ENCODE measurements around the gene CILP.

CILP gene

DNA sequence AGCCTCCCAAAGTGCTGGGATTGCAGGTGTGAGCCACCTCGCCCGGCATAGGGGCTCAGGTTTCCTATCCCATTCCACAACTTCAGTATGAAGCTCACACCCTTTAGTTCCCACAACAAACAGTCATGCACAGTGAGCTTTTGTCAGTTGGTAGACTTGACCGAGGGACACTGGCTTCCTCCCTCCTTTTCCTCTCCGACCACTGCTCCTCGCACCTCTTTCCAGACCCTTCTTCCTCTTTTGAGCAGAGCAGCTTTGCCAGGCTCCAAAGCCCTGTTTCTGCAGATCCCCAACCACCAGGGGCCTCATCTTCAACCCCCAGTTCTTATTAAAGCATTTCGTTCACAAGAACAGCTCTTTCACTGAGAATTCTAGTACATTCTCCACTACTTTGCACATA, 12.7 kb upstream of the CILP start:
- DNase-seq = no peak

DNA sequence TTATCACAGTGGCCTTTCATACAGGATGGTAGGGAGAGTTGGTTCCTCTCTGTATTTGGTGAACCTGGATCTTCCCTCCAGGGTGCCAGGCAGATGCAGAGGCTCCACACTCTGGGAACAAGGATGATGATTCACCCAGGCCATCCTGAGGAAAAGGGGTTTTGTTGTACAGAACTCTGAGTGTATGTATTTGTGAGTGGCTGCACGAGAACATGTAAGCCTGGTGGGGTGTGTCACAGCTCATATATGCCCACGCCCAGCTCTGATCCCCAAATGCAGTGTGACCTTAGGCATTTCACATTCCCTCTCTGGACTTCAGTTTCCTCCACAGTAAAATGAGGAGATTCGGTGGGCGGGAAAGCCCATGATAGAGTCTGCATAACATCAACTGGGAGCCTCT, 11.6 kb upstream of the CILP start:
- DNase-seq = no peak

DNA sequence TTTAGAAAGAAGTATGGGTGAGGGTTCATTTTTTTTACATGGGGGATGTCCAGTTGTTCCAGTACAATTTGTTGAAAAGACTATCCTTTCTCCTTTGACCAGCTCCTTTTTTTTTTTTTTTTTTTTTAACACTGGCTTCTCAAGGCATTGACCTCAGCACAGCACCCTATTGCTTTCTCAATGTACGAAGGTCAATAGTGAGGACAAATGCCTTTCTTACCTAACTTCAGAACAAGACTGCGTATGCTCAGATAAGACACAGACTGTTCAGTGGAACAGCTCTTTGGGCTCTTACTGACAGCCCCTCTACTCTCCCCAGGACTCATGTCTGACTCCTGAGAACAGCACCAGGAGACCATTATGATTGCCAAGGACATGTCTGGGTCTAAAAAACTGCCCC, 10.4 kb upstream of the CILP start:
- no peak for DNase-seq

DNA sequence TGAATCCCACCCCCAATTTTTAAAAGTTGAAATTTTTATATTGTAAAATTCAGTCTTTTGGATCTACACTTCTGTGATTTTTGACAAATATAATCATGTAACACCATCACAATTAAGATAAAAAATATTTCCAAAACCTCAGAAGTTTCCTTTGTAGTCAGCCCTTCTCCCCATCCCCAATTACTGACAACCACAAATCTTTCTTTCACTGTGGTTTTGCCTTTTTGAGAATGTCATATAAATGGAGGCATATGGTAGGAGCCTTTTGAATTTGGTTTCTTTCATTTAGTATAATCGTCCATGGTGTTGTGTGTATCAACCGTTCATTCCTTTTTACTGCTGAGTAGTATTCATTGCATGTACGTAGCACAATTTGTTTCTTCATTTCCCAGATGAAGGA, 7.9 kb upstream of the CILP start:
- DNase-seq = no peak

DNA sequence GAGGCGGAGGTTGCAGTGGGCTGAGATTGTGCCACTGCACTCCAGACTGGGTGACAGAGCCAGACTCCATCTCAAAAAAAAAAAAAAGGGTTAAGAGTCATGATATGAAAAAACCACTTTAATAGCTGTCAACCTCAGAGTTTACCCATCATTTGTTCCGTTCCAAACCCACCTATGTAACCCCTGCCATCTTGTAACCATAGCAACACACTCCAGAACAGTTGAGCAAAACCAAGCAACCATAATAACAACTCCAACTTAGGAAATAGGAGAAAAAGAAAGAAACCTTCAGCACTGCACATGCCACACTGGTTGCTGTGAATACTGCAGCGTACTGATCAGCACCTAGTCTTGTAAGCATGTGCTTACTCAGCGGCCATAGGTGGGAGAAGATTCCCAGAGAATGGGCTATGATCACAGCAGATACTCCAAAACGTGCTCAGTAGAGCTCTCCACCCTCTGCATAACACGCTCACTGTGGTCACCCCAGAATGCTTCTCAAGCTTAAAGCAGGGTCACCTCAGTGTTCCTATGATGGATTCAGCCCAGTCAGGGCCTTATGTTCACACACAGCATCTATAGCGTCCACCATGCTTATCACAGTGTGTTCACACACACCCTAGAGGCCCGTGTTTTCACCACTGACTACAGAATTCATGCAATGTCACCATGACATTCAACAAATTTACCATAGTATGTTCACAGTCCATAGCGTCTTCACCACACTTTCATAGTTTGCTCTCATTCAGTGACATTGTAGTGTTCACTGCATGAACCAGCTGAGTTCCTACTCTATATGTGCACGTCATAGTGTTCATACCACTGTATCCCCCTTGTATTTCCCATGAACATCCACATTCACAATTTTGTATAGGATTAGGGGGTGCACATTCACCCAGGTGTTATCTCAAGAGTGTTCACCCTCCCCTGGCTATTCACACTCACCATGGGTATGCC, 6.5 kb upstream of the CILP start:
- no peak for DNase-seq

DNA sequence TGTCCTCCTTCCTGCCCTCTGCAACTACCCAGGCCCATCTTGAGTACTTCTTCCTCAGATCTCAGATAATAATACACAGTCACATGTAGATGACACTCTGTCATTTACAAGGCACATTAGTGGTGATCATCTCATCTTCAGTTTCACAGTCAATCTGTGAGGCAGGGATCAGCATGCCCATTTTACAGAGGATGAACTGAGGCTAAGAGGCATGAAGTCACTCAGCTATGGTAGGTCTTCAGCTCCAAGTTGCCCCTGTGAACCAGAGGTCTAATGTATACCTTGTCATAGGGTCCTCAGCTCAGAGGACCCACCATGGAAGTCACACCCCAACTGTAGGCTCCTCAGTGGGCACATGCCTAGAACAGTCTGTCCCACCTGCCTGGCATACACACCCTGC, 4.2 kb upstream of the CILP start:
- no peak for DNase-seq

DNA sequence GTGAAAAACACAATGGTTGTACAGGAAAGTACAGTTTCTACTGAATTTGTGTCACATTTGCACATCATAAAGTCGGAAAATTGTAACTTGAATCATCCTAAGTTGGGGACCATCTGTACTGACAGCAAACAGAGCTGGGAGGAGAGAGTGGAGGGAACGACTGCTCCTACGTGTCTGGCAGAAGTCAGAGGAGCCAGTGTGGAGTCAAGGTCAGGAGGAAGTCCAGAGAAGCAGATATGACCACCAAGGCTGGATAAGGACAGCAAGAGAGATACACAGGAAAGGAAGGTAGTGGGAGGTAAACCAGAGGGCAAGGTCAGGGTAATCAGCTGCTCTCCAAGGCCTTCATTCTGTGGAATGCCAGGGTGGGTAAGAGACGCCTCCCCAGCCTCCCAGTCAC, 2.7 kb upstream of the CILP start:
- no peak for DNase-seq

DNA sequence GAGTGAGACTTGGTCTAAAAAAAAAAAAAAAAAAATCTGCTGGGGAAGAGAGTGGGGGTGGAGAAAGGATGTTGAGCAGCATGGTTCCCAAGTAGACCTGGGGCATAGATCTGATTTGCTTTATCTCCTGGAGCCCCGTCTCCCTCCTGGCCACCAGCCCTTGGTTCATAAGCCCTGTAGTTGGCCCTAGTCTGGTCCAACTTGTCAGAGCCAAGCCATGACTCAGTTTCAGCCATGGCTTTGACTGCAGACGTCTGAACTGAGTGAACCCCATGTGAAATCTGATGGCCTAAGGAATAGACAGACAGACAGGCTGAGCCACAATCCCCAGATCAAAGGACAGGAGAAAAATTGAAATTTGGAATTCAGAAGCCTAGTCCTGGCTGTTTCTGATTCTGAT, 2.0 kb upstream of the CILP start:
- DNase-seq = no peak

DNA sequence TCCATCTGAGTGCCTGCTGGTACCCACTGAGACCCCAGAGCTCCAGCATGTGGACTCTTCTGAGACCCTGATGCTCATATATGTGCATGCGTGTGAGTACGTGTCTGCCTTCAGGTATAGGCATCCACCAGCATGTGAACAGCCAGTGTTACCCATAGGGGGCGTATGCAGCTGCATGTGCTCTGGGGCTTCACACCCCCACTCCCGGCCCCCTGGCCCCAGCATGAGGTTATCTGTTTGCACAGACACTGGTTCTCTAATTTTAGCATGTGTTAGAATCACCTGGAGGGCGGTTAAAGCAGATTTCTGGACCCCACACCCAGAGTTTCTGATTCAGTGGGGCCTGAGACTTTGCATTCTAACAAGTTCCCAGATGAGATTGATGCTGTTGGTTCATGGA, 824 bp upstream of the CILP start:
- peak; percentile 21 for DNase-seq

DNA sequence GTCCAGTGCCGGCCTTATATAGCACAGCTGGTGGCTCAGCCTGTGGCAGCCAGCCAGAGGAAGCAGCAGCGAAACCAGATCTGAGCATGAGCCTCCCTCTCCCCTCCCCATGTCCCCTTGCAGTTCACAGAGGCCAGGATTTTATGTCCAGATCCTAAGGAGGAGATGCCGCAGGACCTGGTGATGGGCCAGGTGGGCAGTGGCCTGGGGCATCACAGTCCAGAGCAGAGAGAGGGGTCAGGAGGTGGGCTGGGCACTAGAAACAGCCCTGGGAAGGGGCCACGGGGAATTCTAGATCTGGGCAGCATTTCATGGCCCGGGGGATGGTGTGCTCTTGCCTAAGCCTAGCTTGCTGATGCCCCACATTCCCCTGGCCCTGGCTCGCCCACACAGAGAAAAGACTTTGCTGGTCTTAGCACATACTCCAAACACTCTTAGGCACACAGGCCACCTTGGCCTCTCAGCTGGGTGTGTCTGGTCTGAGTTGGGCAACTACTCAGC, 259 bp upstream of the CILP start:
- DNase-seq = no peak

DNA sequence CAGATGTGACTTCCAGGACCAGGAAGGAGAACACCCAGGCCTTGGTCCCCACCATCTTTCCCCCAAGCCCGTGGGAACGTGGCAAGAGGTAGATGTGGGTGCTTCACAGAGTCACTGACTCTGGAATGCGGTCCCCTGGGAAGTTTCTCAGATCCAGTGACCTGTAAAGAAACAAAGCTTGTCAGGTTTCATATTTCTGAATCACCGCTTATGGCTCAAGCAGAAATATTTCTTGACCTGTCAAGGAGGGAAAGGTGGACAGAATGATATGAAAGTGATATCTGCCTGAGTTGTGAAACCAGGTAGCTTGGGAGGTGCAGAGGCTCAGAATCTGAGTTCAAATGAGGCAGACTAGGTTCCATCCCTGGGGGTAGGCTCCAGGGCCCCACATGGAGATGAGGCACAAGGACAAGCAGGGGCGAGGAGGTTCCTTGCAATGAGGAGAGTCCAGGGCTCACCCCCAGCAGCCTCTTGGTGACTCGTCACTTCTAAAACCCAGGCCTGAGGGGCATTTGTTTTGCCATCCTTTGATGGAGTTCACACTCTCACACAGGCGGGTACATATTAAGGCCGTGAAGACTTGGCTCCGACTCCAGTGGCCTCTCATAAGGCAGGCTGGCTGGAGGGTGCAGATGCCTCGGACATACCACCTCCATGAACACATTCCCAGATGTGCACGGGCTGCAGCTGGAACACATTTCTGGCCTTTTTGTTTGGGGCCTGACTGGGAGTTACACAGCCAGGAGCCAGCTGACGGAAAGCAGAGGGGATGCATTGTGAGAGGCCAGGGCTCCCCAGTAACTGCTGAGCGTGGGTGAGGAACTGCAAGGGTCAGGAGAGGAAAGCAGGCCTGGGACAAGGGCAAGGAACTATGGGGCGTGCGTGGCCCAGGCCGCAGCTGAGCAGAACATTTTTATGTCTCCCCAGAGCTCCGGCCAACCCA, 1.3 kb downstream of the CILP start:
- no peak for DNase-seq

DNA sequence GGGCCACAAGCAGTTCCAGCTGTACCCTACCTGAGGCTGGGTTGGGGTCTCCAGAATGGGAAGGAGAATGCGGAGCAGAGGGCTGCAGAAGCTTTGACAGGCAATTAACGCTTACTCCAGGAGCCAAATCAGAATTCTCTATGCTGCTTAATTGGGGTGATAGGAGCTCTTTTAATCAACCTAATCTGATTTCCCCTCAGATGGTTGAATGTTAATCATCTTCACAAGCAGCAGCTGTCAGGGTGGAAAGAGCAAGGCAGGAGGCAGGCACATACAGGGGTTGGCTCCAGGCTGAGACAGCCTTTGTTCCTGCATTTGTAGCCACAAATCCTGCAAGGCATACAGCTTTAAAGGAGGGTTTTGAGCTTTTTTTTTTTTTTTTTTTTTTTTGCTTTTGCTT, 2.6 kb downstream of the CILP start:
- DNase-seq = no peak

DNA sequence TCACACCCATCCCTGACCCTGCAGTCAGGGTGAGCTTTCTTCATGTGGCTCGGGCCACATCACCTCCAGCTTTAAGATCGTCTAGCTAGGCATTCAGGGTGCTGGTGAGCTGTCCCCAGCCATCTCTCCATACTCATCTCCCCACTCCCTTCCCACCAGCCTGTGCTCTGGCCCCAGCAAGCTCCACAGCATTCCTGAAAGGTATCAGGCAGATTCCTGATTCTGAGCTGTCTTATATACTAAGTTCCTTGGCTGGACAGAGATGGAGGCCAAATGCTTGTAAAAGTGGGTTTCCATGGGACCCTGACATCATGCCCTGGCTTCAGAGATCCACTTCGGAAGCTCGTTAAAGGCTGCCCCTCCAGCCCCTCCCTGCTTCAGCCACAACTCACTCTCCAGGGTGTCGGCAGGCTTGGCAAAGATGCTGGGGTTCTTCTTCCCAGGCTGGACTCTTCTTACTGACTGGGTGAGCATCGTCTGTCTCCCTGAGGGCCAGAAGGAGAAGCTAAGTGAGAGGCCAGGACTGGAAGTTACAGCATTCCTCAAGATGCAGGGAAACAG, 3.9 kb downstream of the CILP start:
- no peak for DNase-seq

DNA sequence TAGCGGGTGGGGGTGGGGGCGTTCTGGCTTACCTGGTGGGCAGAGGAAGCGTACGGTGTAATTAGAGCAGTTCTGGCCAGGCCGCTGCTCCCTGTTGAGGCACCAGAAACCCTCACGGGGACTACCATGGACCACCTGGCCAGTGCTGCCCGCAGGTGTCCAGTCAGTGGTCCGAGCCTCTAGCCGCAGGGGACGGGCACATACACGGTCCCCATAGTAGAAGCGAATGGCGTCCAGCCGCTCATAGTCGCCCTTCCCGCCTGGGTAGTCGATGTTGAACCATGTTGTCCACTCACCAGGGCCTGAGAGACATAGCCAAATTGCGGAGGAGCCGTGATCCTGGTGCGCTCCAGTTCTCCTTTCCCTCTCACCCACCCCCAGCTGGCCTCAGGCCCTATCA, 4.5 kb downstream of the CILP start:
- DNase-seq = no peak

DNA sequence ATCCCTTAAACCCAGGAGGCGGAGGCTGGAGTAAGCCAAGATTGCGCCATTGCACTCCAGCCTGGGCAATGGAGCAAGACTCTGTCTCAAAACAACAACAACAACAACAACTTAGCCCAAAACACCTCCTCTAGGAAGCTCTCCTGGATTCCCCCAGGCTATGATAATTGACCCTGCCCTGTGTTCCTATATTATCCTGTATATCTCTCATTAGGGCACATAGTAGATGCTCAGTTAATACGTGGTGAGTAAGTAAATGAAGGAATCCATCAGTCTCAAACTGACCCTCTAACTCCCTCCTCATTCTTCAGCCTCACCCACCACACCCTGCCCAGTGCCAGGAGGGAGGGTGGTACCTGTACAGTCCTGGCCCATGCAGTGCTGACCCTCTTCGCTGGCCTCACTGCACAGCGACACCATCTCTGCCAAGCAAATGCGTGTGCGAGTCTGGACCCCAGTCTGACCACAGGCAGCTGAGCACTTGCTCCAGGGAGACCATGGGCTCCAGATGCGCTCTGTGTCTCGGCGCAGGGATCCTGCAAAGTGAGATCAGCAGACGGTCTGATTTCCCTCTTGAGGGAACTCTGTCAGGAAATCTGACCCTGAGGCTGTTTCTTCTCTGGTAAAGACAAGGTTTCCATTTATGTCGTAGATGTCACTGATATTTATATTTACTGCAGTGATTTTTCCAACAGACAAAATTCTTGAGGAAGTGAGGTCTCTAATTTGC, 6.2 kb downstream of the CILP start:
- no peak for DNase-seq

DNA sequence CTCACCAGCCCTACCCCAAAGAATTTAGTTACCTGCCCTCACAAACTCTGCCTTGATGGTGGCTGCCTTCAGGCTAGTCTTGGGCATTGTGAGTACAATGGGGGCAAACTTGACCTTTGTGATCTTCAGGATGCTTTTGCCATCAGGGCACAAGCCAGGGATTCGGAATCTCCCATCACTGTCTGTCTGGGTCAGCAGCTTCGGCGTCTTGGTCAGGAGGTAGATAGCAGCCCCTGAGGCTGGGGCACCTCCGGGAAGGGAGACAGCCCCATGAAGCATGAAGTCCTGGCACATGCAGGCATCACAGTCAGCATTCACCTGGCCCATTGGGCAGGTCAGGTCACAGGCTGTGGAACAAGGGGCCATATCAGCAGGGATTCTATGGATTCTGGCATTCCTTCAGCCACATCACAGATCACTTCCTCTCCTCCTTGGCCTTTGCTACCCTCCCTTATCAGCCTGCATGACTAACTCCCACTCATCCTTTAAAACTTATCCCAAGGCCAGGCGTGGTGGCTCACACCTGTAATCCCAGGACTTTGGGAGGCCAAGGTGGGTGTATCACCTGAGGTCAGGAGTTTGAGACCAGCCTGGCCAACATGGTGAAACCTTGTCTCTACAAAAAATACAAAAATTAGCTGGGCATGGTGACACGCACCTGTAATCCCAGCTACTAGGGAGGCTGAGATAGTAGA, 6.9 kb downstream of the CILP start:
- DNase-seq = no peak

DNA sequence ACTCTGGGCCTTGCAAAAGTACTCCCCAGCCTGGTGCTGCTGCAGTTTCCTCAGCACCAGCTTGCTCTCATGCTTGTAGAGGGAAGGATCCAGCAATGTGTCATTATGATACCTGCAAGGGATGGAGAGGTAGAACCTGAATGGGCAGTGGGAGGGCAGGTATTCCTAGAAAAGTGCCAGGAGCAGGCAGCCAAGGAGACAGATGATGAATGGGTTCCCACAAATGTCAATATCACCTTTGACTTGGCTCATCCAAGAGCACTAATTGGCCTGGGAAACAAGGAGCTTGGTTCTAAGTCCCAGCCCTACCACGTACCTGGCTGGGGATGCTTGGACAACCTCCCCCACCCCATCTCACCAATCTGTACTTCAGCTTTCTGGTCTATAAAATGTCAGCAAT, 9.4 kb downstream of the CILP start:
- DNase-seq = no peak

DNA sequence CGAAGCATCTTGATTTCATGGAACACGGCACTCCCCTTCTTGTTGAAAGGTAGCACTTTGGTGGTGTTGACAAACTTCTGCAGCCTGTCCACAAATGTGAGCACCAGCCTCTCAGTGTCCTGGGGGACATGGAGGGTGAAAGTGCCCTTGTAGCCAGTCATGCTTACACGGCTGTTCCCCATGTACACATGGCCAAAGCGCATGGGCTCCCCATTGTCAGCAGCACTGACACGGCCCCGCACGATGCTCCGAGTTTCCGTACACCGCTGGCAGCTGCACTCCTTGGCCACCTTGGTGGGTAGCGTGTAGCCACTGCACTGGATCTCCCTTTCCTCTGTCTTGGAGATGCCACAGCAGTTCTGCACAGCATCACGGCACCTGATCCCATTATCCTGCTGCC, 12.7 kb downstream of the CILP start:
- DNase-seq = no peak

DNA sequence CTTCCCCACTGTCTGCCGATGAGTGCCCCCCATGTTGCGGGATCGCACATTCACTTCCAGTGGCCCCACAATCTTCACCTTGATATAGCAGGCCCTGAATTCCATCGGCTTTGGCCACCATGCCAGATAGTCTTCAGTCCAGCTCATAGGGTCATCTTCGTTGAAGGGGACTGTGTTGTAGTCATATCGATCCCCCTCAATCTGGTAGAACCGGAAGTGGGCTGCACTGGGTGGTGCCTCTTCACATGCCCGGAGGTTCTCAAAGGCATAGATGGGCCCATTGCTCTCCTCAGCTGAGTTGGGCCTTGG, 14.0 kb downstream of the CILP start:
- DNase-seq = no peak

DNA sequence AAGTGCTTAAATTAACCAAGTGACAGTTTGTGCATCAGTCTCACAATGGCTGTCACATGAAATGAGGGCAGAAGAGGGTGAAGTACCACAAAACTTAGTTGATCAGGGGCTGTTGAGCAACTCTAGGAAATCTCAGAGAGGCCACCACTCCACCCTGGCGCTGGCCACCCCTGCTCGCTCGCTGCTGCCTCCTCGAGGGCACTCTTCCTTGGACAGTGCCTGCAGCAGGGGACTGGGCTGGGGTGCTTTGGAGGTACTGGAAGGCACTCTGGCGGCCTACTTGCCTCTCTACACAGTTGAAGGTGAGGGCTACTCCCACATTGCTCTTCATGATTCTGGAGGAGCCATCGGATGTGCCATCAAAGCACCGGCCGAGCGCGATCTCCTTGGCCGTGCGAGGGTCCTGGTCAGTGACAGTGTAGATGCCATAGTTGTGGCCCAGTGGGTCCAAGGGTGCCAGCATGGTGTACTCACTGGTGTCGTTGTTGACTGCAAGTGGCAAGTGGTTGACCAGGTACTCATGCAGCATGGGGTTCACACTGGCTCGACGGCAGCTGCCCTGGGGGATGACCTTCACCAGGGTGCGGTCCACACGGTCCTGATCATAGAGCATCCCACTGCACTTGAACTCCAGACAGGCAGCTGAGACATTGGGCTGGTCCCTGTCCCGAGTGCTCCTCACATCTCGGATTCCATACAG, 14.5 kb downstream of the CILP start:
- DNase-seq = no peak

DNA sequence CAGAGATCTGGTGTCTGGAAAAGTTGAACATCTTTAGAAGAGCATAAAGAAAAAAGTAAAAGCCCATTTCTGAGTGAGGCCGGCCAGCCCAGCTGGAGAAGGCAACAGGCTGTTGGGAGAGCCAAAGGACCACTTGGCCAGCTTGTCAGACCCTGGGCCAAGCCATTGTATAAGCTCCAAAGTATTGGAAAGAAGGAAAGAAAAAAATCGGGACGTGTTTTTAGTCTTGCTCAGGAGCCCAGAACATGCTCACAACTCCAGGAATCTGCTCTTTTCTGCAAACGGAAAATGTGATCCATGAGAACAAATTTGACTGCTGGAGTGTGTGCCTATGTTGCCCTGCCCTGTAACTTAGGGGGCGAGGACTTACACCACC, 15.7 kb downstream of the CILP start:
- no peak for DNase-seq

Data from activated CD4-positive, alpha-beta T cell treated with anti-CD3 and anti-CD28 coated beads, Interleukin-2, amount 50 U/mL, for 1 hour (primary cell).